Left renal cortex interstitium (tissue), 4 donors: ENCODE data around the gene RNF19B. TPM values are rescaled to one million over a fixed set of nuclear protein-coding genes. Genes with fewer than 3 reads are reported as not detected.

Experiments used
- DNase-seq, 4 donors: peaks; one replicate each; pipeline ENCODE4 v3.0.0-alpha.2; 2013; ENCODE audit warnings: low read depth in 4 of 4, low spot score in 2 of 4, missing footprints in 1 of 4
- polyA plus RNA-seq, 4 donors: library from polyadenylated mRNA; unstranded; fragments of 120-200 nt; gene quantifications; one replicate each; pipeline ENCODE4 v1.2.1, GENCODE V29; 2013; ENCODE audit not compliant: insufficient read length in 4 of 4

RNF19B gene
- polyA plus RNA-seq, 4 donors, result 16.6 to 19.0 (median 17.9) TPM

GRCh38 chr1:32903991-32904785 lies 60.4 kb downstream of the RNF19B start:
- no peak for DNase-seq

GRCh38 chr1:32902535-32902920 lies 62.1 kb downstream of the RNF19B start:
- DNase-seq, result no peak

- DNase-seq, result no peak
Measured at GRCh38 chr1:32901823-32902534, 62.6 kb downstream of the RNF19B start.

GRCh38 chr1:32900956-32901822 lies 63.4 kb downstream of the RNF19B start, which contains the start of gene TMEM54:
TSS of gene TMEM54 (minus strand) at chr1:32901389. CDS start at chr1:32901238, 151 bp downstream.
- DNase-seq, result no peak

- DNase-seq, result no peak
Measured at GRCh38 chr1:32900371-32900955, 64.1 kb downstream of the RNF19B start.

- DNase-seq, result no peak
Measured at GRCh38 chr1:32899586-32900296, 64.9 kb downstream of the RNF19B start.

- DNase-seq, result no peak
Measured at GRCh38 chr1:32898958-32899357, 65.7 kb downstream of the RNF19B start.

- no peak for DNase-seq
Measured at GRCh38 chr1:32898056-32898455, 66.6 kb downstream of the RNF19B start.

GRCh38 chr1:32897082-32898049 lies 67.2 kb downstream of the RNF19B start:
- DNase-seq, result no peak

GRCh38 chr1:32896451-32896850 lies 68.2 kb downstream of the RNF19B start:
- DNase-seq, result no peak

- no peak for DNase-seq
Measured at GRCh38 chr1:32895325-32896215, 69.0 kb downstream of the RNF19B start.

GRCh38 chr1:32894681-32895080 lies 69.9 kb downstream of the RNF19B start:
- no peak for DNase-seq

- no peak for DNase-seq
Measured at GRCh38 chr1:32894019-32894600, 70.5 kb downstream of the RNF19B start.

GRCh38 chr1:32893198-32894018 lies 71.2 kb downstream of the RNF19B start:
- no peak for DNase-seq

DNA sequence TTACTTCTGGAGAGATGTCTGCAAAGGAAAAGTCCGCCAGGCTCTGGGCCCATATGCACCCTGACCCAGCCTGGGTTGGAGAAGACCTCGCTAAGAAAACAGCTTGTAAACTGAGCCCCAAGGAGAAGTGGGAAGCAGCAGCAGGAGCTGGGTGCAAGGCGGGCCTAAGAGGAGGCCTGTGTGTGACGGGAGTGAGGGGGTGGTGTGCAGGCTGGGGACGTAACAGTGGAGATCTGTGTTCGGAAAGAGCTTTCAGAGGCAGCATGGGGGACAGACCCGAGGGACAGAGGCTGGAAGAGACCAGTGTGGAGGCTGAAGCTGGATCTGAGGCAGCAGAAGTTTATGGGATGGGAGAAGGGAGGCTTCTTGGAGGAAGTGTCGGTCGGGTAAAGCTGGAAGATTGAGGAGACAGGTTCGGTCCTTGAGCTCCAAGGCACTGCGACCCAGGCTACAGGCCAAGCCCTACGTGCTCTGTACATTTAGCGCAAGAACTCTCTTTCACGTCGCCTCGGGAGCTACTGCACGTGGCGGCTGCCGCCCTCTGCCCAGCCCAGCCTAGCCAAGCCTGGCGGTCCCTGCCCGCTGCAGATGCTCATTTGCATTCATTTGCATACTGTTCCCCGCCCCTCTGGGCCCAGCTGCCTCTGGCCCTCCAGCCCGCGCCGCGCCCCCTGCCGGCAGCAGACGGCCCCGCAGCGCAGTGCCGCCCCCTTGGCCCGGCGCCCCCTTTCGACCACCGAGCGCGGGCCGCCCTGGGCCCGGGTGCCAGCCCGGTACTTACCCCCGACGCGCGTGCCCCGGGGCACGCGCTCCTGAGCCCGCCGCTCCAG lies 72.0 kb downstream of the RNF19B start:
- no peak for DNase-seq

DNA sequence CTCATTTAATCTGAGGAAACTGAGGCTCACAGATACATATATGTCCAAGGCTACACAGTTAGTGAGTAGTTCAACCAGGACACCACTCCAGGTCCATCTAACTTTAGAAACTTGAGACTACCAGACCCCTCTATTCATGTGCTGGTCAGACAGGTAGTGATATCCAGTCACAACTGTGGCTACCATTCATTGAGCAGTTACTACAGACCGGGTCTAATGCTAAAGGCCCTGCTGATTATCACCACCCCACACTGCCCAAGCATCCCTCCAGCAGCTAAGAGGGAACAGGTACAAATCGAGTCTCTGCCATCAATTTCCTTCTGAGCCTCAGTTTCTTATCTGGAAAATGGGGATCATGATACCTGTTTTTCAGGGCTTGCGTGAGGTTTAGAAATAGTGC lies 73.0 kb downstream of the RNF19B start:
- no peak for DNase-seq
